Ishikawa (cell line): ENCODE measurements around the gene PTPRN2.

Source experiments
- CEBPB ChIP-seq: IDR thresholded peaks from 2 replicates; pipeline ENCODE4 v1.6.1; 2012
- CREB1 ChIP-seq: IDR thresholded peaks from 2 replicates; pipeline ENCODE4 v1.6.1; 2012; ENCODE audit warnings: low read depth
- EGR1 ChIP-seq: IDR thresholded peaks from 2 replicates; pipeline ENCODE4 v1.6.1; 2012
- EP300 ChIP-seq: IDR thresholded peaks from 2 replicates; pipeline ENCODE4 v1.6.1; 2012; ENCODE audit warnings: borderline replicate concordance
- FOXM1 ChIP-seq: IDR thresholded peaks from 2 replicates; pipeline ENCODE4 v1.6.1; 2012; ENCODE audit warnings: low read depth, borderline replicate concordance
- MAX ChIP-seq: IDR thresholded peaks from 2 replicates; pipeline ENCODE4 v1.6.1; 2012
- NFIC ChIP-seq: IDR thresholded peaks from 2 replicates; pipeline ENCODE4 v1.6.1; 2012
- RAD21 ChIP-seq: IDR thresholded peaks from 2 replicates; pipeline ENCODE4 v1.6.1; 2012; ENCODE audit warnings: low read depth
- REST ChIP-seq: IDR thresholded peaks from 2 replicates; pipeline ENCODE4 v1.6.1; 2012; ENCODE audit warnings: low read depth, mild to moderate bottlenecking
- TAF1 ChIP-seq: IDR thresholded peaks from 2 replicates; pipeline ENCODE4 v1.6.1; 2012; ENCODE audit warnings: low read depth, mild to moderate bottlenecking
- TCF12 ChIP-seq: IDR thresholded peaks from 2 replicates; pipeline ENCODE4 v1.6.1; 2012; ENCODE audit warnings: low read depth
- TEAD4 ChIP-seq: IDR thresholded peaks from 2 replicates; pipeline ENCODE4 v1.6.1; 2012
- USF1 ChIP-seq: IDR thresholded peaks from 2 replicates; pipeline ENCODE4 v1.6.1; 2012
- YY1 ChIP-seq: IDR thresholded peaks from 2 replicates; pipeline ENCODE4 v1.6.1; 2012; ENCODE audit warnings: low read depth
- ZBTB7A ChIP-seq: IDR thresholded peaks from 2 replicates; pipeline ENCODE4 v1.6.1; 2012; ENCODE audit warnings: low read depth

The PTPRN2 gene

GRCh38 chr7:157574914-157575586 lies 1012.6 kb downstream of the PTPRN2 start:
- TF ChIP-seq TAF1: no peak
- no peak for TF ChIP-seq CEBPB
- no peak for TF ChIP-seq TCF12
- TF ChIP-seq TEAD4: no peak
- no peak for TF ChIP-seq REST
- no peak for TF ChIP-seq MAX
- no peak for TF ChIP-seq YY1
- no peak for TF ChIP-seq EP300
- TF ChIP-seq CREB1: no peak
- no peak for TF ChIP-seq FOXM1
- TF ChIP-seq NFIC: no peak
- no peak for TF ChIP-seq ZBTB7A

- TF ChIP-seq REST (no peak), MAX (no peak), CREB1 (no peak), FOXM1 (no peak), NFIC (no peak), EGR1 (no peak), RAD21 (no peak), EP300 (no peak), CEBPB (no peak), YY1 (no peak), TCF12 (no peak), USF1 (no peak), TEAD4 (no peak), ZBTB7A (no peak), TAF1 (no peak)
These were observed 1013.4 kb downstream of the PTPRN2 start for GRCh38 chr7:157574120-157574825.

GRCh38 chr7:157573244-157573643 lies 1014.4 kb downstream of the PTPRN2 start:
- TF ChIP-seq YY1: no peak
- no peak for TF ChIP-seq TCF12
- TF ChIP-seq CREB1: no peak
- no peak for TF ChIP-seq NFIC
- TF ChIP-seq EP300: no peak
- no peak for TF ChIP-seq ZBTB7A
- no peak for TF ChIP-seq EGR1
- no peak for TF ChIP-seq CEBPB
- TF ChIP-seq MAX: no peak
- TF ChIP-seq FOXM1: no peak
- TF ChIP-seq RAD21: no peak
- TF ChIP-seq TEAD4: no peak
- no peak for TF ChIP-seq TAF1
- no peak for TF ChIP-seq USF1
- TF ChIP-seq REST: no peak
